Left cardiac atrium (tissue), 4 donors: Measurements from ENCODE around the gene BTN2A1. TPM values are rescaled to one million over a fixed set of nuclear protein-coding genes. Genes with fewer than 3 reads are reported as not detected.
"Not testable (repeated sequence)": the region's sequence is repeated elsewhere in the genome, so short reads cannot be mapped to it uniquely, and the experiment has no call there.

Experiments used
- ATAC-seq, 2 donors: fragments of 200-7000 bp; cut with Tn5 transposase; one replicate each; pipeline ENCODE4 v1.9.1; 2020; ENCODE audit warnings: mild to moderate bottlenecking in 2 of 2, moderate library complexity in 2 of 2
- DNase-seq: peaks from one replicate; pipeline ENCODE4 v3.0.0-alpha.2; 2020
- intact Hi-C, 2 donors: fragments of 100-400 bp; cut with DNase I; formaldehyde crosslinking; loops; one replicate each; pipeline versions ENCODE4 v1.14.1 to v1.15.1; 2022 to 2023
- long read RNA-seq: library from polyadenylated mRNA; unstranded; transcript quantifications from one replicate; pipeline ENCODE4 v2.0.0, GENCODE V29; 2021
- total RNA-seq, 2 donors: library from RNA; stranded (reverse); fragmentation: NEBNext Ultra II Directional; extraction: Animal tissue kit (Norgen Biotek cat#: 25700); gene quantifications; one replicate each; pipeline ENCODE4 v1.2.1, GENCODE V29; 2021
- donor health status: DM: no; HTN: yes; CAD: no.
- donor health status: DM: no; HTN: yes; CAD: no; lungs with severe emphysema.
- donor health status: DM: yes; HTN: yes; CAD: no.
- donor health status: Dilated cardiomyopathy.

Gene BTN2A1
- 10 to 100 TPM; 16.1 to 19.1 TPM for total RNA-seq
- long read RNA-seq, transcript BTN2A1-201 (8 exons, 2,920 nt), result major isoform, 8 of 20 reads
- long read RNA-seq, partial matches to known transcripts, result 7 of 20 reads
- long read RNA-seq, other reads (novel, unspliced or antisense), result 3 of 20 reads

DNA sequence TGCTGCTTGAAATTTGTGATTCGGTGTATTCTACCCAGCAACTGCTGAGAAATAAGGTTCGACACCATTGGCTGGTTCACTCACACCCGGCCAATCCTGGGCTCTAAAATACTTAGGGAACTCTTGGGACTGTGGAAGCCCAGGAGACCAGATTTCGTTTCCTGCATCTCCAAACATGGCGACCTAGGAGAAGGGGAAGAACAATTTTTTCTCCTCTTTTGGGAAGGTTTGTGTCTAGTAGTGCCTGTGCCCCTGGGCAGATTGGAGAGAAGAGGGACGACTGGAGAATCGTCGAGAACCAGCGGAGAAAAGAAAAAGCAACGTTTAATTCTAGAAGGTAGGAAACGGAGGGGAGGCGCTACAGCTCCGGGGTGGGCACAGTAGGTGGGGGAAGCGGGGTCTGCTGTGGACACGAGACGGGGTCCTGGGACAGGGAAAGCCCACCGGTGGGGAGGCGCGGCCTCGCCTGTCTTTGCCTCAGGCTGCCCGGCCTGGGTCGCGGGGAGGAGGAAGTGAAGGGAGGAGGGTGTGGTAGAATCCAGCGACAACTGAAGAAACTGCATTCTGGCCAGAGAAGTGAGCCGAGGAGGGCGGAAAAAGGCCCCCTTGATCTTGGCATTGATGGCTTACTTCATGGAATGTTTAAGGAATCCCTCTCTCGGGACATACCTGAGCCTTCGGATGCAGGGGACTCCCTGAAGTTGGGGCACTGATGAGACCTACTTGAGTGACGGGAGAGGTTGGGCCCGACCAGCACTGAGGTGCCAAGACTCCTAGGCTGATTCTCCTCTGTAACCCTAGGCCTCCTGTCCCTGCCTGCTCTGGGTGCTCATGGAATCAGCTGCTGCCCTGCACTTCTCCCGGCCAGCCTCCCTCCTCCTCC lies at the start of gene BTN2A1:
BTN2A1 (plus strand) TSS at position 150 of the 883 bp plus-strand sequence; CDS start at position 832, 682 bp downstream.
- DNase-seq, result peak; percentile 80
- intact Hi-C loops, result no loop called here
- ATAC-seq, result peak; percentile 99 to 100

DNA sequence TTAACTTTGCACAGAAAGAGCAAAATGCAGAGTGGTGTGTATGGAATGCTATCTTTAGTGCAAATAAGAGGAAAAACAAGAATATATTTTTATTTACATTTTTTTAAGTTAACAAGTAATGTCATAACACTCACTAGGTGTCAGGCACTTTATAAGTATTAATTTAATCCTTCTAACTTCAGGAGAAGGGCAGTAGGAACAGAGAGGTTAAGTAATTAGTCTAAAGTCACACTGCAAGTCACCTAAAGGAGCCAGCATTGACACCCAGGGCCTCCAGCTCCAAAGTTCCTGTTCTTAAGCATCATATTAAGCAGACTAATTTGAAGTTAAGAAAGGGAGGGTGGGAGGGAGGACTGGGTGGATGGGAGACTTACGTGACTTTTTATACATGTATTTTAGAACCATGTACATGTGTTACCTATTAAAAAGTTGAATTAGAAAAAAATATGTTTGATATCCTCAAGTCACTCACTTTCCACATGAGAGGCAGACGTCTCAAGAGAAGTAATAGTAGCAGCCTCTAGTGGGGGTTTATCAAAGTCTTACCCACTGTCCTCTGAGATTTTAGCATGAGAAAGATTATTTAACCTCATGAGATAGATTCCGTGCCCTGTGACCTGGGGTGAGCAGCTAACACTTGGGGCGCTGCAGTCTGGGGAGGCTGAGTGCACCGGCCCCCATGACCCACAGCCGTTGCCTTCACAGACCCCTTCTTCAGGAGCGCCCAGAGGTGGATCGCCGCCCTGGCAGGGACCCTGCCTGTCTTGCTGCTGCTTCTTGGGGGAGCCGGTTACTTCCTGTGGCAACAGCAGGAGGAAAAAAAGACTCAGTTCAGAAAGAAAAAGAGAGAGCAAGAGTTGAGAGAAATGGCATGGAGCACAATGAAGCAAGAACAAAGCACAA lies 48.7 kb upstream of the BTN2A1 start:
- intact Hi-C loops, result no loop called here
- DNase-seq (no peak), ATAC-seq (no peak)

GRCh38 chr6:26411751-26412150 lies 46.0 kb upstream of the BTN2A1 start:
- no peak for DNase-seq
- intact Hi-C loops, result no loop called here
- no peak for ATAC-seq

GRCh38 chr6:26412228-26412627 lies 45.5 kb upstream of the BTN2A1 start:
- ATAC-seq, result no peak
- no peak for DNase-seq
- intact Hi-C loops, result no loop called here

DNA sequence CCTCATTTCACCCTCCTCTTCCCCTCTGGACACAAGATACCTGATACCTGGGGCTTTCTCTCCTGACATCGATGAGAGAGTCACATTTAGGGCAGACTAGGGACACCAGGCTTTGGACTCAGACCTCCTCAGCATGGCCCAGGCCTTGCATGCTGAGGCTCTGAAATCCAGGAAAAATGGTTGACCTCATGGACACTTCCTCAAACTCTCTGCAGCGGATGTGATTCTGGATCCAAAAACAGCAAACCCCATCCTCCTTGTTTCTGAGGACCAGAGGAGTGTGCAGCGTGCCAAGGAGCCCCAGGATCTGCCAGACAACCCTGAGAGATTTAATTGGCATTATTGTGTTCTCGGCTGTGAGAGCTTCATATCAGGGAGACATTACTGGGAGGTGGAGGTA lies 44.8 kb upstream of the BTN2A1 start:
- intact Hi-C loops, result no loop called here
- ATAC-seq, result no peak
- peak; percentile 44 for DNase-seq

GRCh38 chr6:26414281-26414680 lies 43.5 kb upstream of the BTN2A1 start:
- ATAC-seq, result no peak
- DNase-seq, result no peak
- intact Hi-C loops, result no loop called here

- intact Hi-C loops, result no loop called here
Measured at GRCh38 chr6:26415036-26415614, 42.6 kb upstream of the BTN2A1 start.

DNA sequence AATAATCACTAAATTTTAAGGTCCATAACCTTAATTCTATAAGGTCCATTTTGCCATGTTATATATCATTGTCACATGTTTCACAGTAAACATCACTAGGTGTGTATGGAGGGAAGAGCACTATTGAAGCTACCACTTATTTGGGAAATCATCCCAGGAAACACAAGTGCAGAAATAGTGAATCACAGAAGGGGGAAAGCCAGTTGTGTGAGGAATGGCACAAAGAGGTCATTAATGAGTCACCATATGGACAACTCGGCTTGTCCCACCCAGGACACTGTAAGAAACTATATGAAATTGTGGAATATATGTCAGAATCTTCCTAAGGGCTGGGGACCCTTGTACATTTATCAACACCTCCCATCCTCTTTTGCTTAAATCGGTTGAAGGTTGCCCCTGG lies 42.0 kb upstream of the BTN2A1 start:
- DNase-seq (no peak), ATAC-seq (no peak)
- intact Hi-C loops, result no loop called here

More at GRCh38 chr6:26415036-26415614, 42.6 kb upstream of the BTN2A1 start:
- no peak for ATAC-seq
- no peak for DNase-seq

DNA sequence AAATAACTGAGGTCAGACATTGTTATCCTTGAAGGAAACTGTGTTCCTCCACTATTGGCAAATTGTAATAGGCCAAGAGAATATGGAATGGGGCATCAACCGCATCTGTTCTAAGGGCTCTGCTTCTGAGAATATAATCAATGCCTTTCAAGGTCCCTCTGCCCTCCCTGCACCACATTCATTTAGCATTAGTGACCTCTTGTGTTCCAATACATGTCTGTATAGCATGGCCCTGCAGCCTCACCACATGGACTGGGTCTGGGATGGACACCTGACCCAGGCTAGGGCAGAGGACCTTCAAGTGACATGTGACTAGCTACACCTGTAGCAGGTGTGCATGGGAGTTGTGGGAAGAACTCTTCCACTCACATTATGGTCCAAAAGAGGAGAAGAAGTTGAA lies 41.5 kb upstream of the BTN2A1 start:
- ATAC-seq, result no peak
- DNase-seq, result no peak
- intact Hi-C loops, result no loop called here

DNA sequence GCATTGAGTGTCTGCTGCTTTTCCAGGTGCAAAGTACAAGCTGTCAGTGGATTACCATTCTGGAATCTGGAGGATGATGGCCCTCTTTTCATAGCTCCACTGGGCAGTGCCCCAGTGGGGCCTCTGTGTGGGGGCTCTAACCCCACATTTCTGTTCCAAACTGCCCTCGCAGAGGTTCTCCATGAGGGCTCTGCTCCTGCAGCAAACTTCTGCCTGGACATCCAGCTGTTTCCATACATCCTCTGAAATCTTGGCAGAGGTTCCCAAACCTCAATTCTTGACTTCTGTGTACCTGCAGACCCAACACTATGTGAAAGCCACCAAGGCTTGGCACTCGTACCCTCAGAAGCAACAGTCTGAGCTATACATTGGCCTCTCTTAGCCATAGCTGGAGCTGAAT lies 39.7 kb upstream of the BTN2A1 start:
- DNase-seq, intact Hi-C loops, ATAC-seq: not testable (repeated sequence)

GRCh38 chr6:26418795-26419194 lies 39.0 kb upstream of the BTN2A1 start:
- intact Hi-C loops, ATAC-seq, DNase-seq: not testable (repeated sequence)

- ATAC-seq (peak; percentile 27 to 30), DNase-seq (no peak)
- intact Hi-C loops, result no loop called here
Measured at GRCh38 chr6:26420688-26421171, 37.0 kb upstream of the BTN2A1 start.

- DNase-seq (peak; percentile 62), ATAC-seq (peak; percentile 99 to 100)
- intact Hi-C loops, result no loop called here
Measured at GRCh38 chr6:26421259-26422144, 36.3 kb upstream of the BTN2A1 start.

GRCh38 chr6:26422329-26422728 lies 35.4 kb upstream of the BTN2A1 start:
- intact Hi-C loops, result no loop called here
- DNase-seq (no peak), ATAC-seq (no peak)

DNA sequence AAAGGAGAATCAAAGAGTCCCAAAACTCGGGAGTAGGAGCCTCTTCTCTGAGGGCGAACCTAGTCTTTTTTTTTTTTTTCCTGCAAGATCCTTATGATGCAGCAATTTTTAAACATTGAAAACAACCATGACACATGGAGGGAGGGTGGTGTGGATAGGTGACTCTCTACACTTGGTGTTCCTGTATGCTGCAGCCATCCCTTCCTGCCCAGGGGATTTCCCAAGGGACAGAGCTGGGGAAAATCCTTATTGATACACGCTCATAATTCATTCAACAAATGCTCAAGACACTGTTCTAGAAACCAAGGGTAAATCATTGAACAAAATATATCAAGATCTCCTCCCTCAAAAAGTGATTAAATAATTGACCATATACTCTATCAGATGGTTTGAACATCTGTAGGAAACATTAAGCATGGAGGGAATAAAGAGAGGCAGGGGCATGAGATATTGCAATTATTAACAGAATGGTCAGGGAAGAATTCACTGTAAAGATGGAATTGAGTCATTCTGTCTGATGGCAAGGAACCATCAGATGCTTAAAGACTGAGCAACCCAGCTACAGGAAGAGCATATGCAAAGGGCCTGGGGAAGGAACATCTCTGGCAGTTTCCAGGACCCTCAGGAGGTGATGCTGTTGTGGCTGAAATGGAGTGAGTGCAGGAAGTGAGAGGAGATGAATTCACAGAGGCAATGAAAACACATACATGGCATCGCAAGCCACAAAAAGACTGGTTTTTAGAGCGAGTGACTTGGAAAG lies 30.9 kb upstream of the BTN2A1 start:
- DNase-seq (no peak), ATAC-seq (no peak)
- intact Hi-C loops, result no loop called here

- intact Hi-C loops, result no loop called here
- ATAC-seq (no peak), DNase-seq (no peak)
Measured at GRCh38 chr6:26427451-26427809, 30.3 kb upstream of the BTN2A1 start.

- ATAC-seq (no peak), DNase-seq (no peak)
- intact Hi-C loops, result no loop called here
Measured at GRCh38 chr6:26428206-26428605, 29.5 kb upstream of the BTN2A1 start.

GRCh38 chr6:26430787-26431186 lies 27.0 kb upstream of the BTN2A1 start:
- intact Hi-C loops, result no loop called here
- ATAC-seq, result peak in 1 of 2 donors; percentile 53
- DNase-seq, result no peak
